GM12872 (cell line): ENCODE data around the gene RCSD1.

Source experiments
- TF ChIP-seq, protein P1 (sequence below): IDR thresholded peaks from 3 replicates; pipeline ENCODE4 v1.5.1; 2011; ENCODE audit warnings: low read depth, mild to moderate bottlenecking, low read length, moderate library complexity; ENCODE audit not compliant: insufficient read depth

Gene RCSD1

DNA sequence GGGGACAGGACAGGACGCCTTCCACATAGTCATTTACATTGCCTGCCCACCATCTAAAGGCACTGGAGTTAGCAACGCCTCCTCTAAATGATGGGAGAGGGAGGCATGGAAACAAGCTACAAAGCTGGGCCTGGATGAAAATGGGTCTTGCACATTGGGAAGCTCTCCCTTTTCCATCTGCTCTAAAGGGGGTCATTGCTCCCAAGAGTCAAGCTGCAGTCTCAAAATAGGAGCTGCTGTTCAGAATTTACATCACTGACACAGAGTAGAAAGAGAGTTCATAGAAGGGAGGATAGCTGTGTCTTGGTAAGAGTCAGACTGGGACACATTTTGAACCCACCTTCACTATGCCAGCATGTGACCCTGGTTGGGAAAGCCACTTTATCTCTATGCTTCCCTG is 26.6 kb downstream of the RCSD1 start:
- TF ChIP-seq, protein P1, sequence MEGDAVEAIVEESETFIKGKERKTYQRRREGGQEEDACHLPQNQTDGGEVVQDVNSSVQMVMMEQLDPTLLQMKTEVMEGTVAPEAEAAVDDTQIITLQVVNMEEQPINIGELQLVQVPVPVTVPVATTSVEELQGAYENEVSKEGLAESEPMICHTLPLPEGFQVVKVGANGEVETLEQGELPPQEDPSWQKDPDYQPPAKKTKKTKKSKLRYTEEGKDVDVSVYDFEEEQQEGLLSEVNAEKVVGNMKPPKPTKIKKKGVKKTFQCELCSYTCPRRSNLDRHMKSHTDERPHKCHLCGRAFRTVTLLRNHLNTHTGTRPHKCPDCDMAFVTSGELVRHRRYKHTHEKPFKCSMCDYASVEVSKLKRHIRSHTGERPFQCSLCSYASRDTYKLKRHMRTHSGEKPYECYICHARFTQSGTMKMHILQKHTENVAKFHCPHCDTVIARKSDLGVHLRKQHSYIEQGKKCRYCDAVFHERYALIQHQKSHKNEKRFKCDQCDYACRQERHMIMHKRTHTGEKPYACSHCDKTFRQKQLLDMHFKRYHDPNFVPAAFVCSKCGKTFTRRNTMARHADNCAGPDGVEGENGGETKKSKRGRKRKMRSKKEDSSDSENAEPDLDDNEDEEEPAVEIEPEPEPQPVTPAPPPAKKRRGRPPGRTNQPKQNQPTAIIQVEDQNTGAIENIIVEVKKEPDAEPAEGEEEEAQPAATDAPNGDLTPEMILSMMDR, result no peak

DNA sequence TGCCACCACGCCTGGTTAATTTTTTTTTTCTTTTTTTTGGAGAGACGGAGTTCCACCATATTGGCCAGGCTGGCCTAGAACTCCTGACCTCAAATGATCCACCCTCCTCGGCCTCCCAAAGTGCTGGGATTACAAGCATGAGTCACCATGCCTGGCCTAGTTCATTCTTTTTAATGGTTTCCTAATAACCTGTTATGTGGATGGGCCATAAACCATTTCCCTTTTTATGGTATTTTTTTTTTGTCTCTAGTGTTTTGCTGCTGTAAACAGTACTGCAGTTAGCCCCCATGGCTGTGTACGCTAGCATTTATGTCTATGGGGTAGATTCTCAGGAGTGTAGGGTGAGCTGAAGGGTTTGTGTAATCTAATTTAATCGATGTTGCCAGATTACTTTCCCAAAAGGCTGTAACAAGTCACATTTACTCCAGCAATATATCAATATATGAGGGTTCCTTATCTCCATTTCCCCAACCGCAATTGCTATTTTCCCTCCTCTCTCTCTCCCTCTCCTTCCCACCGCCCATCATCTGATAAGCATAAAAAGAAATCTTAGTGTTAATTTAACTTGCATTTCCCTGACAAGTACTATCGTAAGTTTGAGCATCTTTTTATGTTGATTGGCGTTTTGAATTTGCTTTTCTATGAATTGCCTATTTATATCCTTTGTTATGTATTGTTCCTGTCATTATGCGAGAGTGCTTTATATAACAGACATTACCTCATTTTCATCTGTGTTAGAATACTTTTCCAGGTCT is 28.7 kb downstream of the RCSD1 start:
- TF ChIP-seq, protein P1, result no peak

DNA sequence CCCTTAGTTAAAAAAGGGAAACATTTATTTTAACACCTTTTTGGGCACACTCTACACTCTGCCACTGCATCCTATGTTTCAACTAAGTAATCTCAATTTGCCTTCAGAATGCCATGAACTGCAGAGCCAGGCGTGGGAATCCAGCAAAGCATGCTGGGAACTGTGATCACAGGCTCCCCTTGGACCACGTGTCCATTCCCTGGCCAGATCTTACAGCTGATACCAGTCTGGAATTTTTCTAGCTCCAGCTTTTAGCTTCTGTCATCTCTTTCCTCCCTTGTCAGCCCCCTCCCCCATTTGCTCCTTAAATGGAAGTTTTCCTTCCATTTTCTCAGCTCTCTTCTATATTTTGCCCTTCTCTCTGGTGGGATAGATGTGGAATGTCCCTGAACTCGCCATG is 29.4 kb downstream of the RCSD1 start:
- TF ChIP-seq, protein P1, result no peak

DNA sequence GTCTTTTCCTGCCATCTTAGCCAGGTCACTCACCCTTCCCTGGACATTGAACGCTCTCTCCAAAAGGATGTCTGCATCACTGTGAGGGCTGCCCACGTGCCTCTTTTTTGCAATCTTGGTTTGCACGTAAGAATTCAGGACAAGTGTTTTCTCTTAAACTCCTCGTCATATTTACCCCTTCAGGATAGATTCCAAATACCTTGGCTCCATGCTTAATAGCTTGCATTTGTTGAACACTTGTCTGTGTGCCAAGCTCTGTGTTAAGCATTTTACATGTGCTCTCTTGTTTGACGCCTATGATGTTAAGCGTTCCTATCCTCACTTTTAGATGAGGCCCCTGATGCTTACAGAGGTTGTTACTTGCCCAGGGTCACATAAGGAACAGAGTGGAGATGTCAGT is 29.8 kb downstream of the RCSD1 start:
- TF ChIP-seq, protein P1, result no peak

DNA sequence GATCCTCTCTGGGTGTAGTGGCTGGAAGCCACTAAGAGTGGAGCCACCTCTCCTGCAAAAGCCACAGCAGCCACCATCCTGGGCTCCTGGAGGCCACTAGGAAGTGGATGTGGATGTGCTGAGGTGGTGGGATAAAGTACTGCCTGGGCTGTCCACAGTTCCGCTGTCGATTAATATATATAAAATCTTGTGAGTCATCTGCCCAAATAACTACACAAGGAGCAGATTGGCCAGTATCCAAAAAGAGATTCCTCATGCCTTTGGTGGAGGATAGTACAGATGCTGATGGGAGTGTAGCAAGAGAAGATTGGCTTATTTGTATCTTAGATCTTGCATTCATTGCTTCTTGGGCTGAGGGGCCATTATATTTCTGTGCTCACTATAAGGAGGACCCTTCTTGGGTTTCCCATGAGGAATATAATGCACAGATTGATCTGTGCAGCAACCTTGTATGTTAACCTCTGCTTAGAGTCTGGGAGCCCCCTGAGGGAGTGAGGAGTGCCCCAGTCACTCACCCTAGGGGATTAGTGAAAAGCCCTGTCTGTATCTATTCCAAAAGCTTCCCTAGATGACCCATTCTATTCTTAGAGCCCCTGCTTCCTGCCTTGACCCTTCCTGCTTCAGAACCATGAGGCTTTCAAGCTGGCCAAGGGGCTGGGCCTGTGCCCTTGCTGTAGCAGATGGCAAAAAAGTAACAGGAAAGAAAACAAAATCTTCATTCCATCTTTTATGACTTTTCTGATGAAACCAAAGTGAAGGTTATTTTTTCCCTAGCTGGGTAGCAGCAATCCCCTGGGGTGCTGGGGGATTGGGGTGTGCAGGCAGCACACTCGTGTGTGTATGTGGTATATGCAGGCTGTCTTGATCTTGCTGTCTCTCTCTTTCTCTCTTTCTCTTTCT is 31.7 kb downstream of the RCSD1 start:
- TF ChIP-seq, protein P1, result no peak

DNA sequence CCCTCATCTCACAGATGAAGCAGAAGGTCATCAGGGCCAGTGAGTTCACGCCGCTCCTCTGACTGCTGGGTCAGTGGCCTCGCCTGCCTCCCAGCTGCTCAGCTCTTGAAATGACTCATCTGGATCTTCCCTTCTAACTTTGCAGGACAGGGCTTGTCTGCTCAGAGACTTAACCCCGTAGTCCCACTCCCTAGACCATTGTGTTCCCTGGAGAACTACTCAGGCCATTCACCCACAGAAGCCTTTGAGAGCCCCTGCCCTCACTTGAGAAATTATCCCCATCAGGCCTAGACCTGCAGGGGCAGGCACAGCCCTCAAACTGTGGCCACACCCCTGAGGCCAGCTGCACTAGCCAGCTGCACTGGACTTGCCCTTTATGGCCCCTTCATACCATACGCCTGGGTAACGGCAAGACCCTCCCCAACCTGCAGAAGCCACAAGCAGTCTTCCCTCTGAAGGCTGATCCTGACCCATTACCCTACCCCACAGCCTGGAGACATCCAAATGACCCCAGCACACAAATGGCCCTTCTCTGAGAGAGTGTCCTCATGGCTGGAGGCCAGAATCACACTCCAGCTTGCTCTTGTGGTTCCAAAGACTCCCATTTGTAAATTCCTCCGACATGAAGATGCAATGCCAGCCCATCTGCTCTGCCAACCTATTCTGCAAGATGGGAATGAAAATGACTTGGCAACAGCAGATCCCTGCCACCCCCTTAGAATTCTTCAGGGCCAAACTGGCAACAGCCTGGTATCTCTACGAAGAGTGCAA is 33.2 kb downstream of the RCSD1 start:
- TF ChIP-seq, protein P1, result no peak

DNA sequence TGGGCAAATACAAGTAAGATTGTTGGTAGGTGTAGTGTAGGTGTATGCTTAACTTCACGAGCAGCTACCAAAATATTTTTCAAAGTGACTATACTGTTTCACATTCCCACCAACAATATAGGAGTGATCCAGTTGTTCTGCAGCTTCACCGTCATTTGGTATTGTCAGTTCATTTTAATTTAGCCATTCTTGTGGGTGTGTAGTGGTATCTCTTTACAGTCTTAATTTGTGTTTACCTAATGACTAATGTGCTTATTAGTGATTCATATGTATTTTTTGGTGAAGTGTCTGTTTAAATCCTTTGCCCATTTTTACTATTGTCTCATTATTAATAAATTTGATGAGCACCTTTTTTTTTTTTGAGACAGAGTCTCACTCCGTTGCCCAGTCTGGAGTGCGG is 35.4 kb downstream of the RCSD1 start:
- TF ChIP-seq, protein P1, result no peak
